Activated naive CD4-positive, alpha-beta T cell treated with anti-CD3 and anti-CD28 coated beads, Interleukin-2, amount 50 U/mL, for 24 hours (primary cell): ENCODE measurements around the gene CBLN3.

ENCODE experiments used
- H3K27ac Mint-ChIP-seq: one replicate; pipeline ENCODE4 v1.8.0; 2021; ENCODE audit warnings: mild to moderate bottlenecking, mixed read lengths
- H3K27me3 Mint-ChIP-seq: one replicate; pipeline ENCODE4 v1.8.0; 2021; ENCODE audit warnings: mixed read lengths
- H3K36me3 Mint-ChIP-seq: one replicate; pipeline ENCODE4 v1.8.0; 2021; ENCODE audit warnings: mixed read lengths
- H3K4me1 Mint-ChIP-seq: one replicate; pipeline ENCODE4 v1.8.0; 2021; ENCODE audit warnings: mixed read lengths
- H3K4me3 Mint-ChIP-seq: one replicate; pipeline ENCODE4 v1.8.0; 2021; ENCODE audit warnings: mild to moderate bottlenecking, mixed read lengths
- H3K9me3 Mint-ChIP-seq: one replicate; pipeline ENCODE4 v1.8.0; 2021; ENCODE audit warnings: mixed read lengths

CBLN3 gene

DNA sequence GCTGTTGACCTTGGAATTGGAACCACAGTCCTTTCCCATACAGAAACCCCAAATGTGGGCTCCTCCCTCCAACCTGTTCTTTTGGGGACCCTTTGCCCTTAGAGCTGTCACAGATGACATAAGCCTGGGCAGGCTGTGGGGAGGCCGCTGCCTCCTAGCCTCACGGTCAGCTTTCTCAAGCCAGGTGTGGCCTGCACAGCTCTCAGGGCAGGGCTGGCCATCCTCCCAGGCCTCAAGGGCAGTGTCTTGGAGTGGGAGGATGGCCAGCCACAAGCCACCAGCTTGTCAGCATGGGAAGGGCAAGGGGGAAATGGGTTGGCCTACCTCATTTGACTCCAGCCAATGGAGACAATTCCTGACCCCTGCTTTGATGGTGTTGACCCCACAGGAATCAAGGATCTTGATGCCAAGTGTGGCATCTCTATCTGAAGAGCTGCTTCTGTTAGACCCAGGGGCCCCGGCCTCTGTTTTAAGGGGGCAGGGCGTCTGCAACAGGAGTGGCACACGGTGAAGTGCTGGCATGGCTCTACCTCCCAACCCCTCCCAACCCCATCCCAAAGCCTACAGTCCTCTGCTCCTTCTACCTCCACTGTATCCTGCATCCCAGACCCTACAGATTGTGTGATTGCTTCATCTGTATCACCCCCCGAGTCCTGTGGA lies 11.5 kb downstream of the CBLN3 start:
- Mint-ChIP-seq H3K4me1 (no peaks in the 10 kb centered on the region), H3K27me3 (peaks cover 4% of the 10 kb centered on the region), H3K27ac (no peak overlapping the region), H3K36me3 (no peaks in the 10 kb centered on the region), H3K9me3 (no peaks in the 10 kb centered on the region), H3K4me3 (no peak overlapping the region)

DNA sequence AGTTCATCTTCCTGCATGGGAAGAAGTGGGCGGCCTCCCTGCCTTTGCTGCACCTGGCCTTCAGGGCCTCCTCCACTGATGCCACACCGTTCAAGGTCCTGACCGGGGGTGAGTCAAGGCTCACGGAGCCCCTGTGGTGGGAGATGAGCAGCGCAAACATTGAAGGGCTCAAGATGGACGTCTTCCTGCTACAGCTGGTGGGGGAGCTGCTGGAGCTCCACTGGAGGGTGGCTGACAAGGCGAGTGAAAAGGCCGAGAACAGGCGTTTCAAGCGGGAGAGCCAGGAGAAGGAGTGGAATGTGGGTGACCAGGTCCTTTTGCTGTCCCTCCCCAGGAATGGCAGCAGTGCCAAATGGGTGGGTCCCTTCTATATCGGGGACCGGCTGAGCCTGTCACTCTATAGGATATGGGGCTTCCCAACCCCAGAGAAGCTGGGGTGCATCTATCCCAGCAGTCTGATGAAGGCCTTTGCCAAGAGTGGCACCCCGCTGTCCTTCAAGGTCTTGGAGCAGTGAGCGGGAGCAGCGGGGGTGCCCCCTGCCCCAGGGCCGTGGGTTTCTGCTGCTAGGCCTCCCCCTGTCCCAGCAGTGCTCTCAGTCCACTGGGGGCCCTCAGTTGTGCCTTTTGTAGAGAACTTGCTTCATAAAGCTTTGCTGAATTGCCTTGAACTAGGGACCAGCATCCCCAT lies 12.4 kb downstream of the CBLN3 start:
- no peaks in the 10 kb centered on the region for H3K9me3 Mint-ChIP-seq
- no peaks in the 10 kb centered on the region for H3K4me1 Mint-ChIP-seq
- no peak overlapping the region for H3K27ac Mint-ChIP-seq
- H3K27me3 Mint-ChIP-seq: peaks cover 4% of the 10 kb centered on the region
- no peaks in the 10 kb centered on the region for H3K36me3 Mint-ChIP-seq
- H3K4me3 Mint-ChIP-seq: no peak overlapping the region

DNA sequence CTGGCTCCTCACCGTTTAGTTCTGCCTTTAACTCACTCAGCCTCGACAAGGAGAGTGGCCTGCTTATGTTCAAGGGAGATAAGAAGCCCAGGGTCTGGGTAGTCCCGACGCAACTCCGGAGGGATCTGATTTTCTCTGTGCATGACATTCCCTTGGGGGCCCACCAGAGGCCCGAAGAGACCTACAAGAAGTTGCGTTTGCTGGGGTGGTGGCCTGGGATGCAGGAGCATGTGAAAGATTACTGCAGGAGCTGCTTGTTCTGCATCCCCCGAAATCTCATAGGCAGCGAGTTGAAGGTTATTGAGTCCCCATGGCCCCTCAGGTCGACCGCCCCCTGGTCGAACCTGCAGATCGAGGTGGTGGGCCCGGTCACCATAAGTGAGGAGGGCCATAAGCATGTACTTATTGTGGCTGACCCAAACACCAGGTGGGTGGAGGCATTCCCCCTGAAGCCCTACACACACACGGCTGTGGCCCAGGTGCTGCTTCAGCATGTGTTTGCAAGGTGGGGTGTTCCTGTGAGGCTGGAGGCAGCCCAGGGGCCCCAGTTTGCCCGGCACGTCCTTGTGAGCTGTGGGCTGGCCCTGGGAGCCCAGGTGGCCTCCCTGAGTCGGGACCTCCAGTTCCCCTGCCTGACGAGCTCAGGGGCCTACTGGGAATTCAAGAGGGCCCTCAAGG lies 13.1 kb downstream of the CBLN3 start:
- H3K4me3 Mint-ChIP-seq: no peak overlapping the region
- H3K27me3 Mint-ChIP-seq: peaks cover 4% of the 10 kb centered on the region
- no peaks in the 10 kb centered on the region for H3K4me1 Mint-ChIP-seq
- H3K9me3 Mint-ChIP-seq: no peaks in the 10 kb centered on the region
- H3K36me3 Mint-ChIP-seq: no peaks in the 10 kb centered on the region
- H3K27ac Mint-ChIP-seq: no peak overlapping the region

DNA sequence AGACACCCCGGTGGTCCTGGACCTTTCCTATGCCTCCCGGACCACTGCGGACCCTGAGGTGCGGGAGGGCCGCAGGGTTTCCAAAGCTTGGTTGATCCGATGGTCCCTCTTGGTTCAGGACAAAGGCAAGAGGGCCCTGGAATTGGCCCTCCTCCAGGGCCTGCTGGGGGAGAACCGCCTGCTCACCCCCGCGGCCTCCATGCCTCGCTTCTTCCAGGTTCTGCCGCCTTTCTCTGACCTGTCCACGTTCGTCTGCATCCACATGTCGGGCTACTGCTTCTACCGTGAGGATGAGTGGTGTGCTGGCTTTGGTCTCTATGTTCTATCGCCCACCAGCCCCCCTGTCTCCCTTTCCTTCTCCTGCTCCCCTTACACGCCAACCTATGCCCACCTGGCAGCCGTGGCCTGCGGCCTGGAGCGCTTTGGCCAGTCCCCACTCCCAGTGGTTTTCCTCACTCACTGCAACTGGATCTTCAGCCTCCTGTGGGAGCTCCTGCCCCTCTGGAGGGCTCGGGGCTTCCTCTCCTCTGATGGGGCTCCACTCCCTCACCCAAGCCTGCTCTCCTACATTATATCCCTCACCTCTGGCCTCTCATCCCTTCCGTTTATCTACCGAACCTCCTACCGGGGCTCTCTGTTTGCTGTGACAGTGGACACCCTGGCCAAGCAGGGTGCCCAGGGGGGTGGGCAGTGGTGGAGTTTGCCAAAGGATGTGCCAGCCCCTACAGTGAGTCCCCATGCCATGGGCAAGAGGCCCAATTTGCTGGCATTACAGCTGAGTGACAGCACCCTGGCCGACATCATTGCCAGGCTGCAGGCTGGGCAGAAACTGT lies 13.8 kb downstream of the CBLN3 start:
- H3K27me3 Mint-ChIP-seq: peaks cover 4% of the 10 kb centered on the region
- H3K4me3 Mint-ChIP-seq: no peak overlapping the region
- H3K4me1 Mint-ChIP-seq: no peaks in the 10 kb centered on the region

DNA sequence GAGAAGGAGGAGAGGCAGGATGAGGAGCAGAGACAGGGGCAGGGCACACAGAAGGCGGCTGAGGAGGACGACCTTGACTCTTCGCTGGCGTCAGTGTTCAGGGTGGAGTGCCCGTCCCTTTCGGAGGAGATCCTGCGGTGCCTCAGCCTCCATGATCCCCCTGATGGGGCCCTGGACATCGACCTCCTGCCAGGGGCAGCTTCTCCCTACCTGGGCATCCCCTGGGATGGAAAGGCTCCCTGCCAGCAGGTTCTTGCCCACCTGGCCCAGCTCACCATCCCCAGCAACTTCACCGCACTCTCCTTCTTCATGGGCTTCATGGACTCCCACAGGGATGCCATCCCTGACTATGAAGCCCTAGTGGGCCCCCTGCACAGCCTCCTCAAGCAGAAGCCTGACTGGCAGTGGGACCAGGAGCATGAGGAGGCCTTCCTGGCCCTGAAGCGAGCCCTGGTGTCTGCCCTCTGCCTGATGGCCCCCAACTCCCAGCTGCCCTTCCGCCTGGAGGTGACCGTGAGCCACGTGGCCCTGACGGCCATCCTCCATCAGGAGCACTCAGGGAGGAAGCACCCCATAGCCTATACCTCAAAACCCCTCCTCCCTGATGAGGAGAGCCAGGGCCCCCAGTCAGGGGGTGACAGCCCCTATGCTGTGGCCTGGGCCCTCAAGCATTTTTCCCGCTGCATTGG lies 14.6 kb downstream of the CBLN3 start:
- no peaks in the 10 kb centered on the region for H3K9me3 Mint-ChIP-seq
- H3K27ac Mint-ChIP-seq: no peak overlapping the region
- H3K4me3 Mint-ChIP-seq: no peak overlapping the region
- no peaks in the 10 kb centered on the region for H3K36me3 Mint-ChIP-seq
- peaks cover 4% of the 10 kb centered on the region for H3K27me3 Mint-ChIP-seq
- H3K4me1 Mint-ChIP-seq: no peaks in the 10 kb centered on the region

More for the DNA sequence above, 13.8 kb downstream of the CBLN3 start:
- H3K36me3 Mint-ChIP-seq: no peaks in the 10 kb centered on the region
- no peaks in the 10 kb centered on the region for H3K9me3 Mint-ChIP-seq
- H3K27ac Mint-ChIP-seq: no peak overlapping the region

DNA sequence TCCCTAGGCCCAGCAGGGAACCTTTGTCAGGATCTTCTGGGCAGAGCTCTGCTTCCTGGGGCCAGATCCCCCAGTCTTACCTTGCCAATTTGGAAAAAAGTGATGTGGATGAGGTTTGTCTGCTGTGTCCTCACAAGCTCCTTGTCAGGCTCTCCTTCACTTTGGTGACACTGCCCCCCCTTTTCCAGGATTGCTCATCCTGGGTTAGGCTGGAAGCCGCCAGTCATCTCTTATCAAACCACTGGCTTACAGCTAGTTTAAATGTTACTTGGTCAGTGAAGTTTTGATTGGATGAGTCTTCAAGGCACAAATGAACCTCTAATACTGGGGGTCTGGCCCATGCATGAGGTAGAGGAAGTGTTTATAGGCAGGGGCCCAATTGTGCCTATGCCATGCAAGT lies 15.4 kb downstream of the CBLN3 start:
- H3K27me3 Mint-ChIP-seq: peaks cover 3% of the 10 kb centered on the region
- H3K9me3 Mint-ChIP-seq: no peaks in the 10 kb centered on the region
- no peak overlapping the region for H3K27ac Mint-ChIP-seq
- H3K36me3 Mint-ChIP-seq: no peaks in the 10 kb centered on the region
- H3K4me1 Mint-ChIP-seq: no peaks in the 10 kb centered on the region
- H3K4me3 Mint-ChIP-seq: no peak overlapping the region

DNA sequence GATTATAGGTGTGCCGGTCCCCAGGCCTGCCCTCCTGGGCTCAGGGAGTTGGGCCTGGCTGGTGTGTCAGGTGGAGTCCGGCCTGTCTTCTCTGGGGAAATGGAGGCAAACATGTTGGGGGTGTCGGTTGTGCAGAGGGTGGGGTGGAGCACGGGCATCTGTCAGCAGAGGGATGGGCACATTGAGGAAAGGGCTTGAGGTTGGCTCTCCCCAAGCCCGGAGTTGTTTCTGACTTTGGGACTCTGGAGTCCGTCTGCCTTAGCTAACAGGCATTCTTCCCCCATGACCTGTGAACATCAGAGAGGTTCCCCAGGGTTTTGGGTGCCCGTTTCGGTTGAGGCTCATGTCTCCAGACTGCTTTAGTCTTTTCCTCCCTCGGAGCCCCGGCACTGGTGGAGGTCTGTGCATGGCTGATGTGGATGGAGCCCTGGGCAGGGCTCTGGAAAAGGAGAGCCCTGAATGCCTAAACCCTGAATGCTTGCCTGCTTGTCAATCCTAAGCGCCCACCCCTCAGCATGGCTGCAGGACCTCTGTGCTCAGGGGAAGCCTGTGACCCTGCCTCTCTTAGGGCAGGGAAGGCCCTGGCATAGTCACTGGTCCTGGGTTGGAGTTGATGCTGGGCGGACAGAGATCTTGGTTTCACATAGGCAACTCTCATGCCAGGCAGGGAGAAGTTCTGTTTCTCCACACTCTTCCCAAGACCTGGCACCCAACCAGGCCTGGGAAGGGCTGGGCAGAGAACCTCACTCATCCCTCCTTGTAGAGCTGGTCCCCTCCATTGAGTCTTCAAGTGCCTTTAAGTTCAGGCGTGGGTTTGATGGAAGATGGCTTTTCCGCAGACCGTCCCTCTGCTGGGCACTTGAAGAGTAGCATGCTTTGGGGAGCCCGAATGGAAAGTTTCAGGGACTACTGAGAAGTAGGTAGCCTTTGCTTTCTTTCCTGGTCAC lies 17.8 kb downstream of the CBLN3 start:
- Mint-ChIP-seq H3K4me3 (no peak overlapping the region), H3K36me3 (no peaks in the 10 kb centered on the region), H3K27me3 (no peaks in the 10 kb centered on the region), H3K9me3 (no peaks in the 10 kb centered on the region), H3K27ac (no peak overlapping the region), H3K4me1 (no peaks in the 10 kb centered on the region)

DNA sequence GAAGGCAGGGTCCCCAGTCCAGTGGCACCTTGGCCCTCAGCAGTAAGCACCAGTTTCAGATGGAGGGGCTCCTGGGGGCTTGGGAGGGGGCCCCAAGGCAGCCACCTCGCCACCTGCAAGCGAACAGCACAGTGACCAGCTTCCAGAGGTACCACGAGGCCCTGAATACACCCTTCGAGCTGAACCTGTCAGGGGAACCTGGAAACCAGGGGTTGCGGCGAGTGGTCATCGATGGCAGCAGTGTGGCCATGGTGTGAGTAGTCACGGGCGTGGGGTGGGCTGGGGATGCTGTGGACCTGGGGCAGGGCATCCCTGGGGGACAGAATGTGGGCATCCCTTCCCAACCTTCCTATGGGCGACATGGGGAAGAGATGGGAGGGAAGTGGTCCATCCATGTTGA lies 19.5 kb downstream of the CBLN3 start:
- no peaks in the 10 kb centered on the region for H3K4me1 Mint-ChIP-seq
- H3K4me3 Mint-ChIP-seq: no peak overlapping the region
- no peaks in the 10 kb centered on the region for H3K9me3 Mint-ChIP-seq
- no peaks in the 10 kb centered on the region for H3K36me3 Mint-ChIP-seq
- H3K27me3 Mint-ChIP-seq: no peaks in the 10 kb centered on the region
- no peak overlapping the region for H3K27ac Mint-ChIP-seq

DNA sequence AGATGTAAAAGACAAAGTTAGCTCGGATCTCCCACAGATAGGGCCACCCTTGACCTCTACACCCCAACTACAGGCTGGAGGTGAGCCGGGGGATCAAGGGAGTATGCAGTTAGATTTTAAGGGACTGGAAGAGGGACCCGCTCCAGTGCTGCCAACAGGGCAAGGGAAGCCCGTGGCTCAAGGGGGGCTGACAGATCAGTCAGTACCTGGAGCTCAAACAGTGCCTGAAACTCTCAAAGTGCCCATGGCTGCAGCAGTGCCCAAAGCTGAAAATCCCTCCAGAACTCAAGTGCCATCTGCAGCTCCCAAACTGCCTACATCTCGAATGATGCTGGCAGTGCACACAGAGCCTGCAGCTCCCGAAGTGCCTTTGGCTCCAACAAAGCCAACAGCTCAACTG lies 20.3 kb downstream of the CBLN3 start:
- Mint-ChIP-seq H3K36me3 (no peaks in the 10 kb centered on the region), H3K4me1 (no peaks in the 10 kb centered on the region), H3K27me3 (no peaks in the 10 kb centered on the region), H3K27ac (no peak overlapping the region), H3K9me3 (no peaks in the 10 kb centered on the region), H3K4me3 (no peak overlapping the region)

DNA sequence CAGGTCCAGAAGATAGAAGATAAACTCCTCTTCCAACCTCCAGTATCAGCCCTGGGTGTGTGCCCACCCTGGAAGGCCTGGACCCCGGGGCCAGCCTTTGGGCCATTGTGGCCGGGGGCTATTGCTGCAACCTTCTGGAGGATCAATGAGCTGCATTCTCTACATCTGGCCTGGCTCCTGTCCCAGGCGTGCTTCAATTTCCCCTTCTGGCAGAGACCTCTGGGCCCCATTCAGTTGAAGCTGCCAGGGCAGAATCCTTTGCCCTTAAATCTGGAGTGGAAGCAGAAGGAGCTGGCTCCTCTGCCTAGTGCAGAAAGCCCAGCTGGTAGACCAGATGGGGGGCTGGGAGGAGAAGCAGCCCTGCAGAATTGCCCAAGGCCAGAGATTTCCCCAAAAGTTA lies 20.7 kb downstream of the CBLN3 start:
- Mint-ChIP-seq H3K36me3 (no peaks in the 10 kb centered on the region), H3K27ac (no peak overlapping the region), H3K27me3 (no peaks in the 10 kb centered on the region), H3K4me1 (no peaks in the 10 kb centered on the region), H3K9me3 (no peaks in the 10 kb centered on the region), H3K4me3 (no peak overlapping the region)

DNA sequence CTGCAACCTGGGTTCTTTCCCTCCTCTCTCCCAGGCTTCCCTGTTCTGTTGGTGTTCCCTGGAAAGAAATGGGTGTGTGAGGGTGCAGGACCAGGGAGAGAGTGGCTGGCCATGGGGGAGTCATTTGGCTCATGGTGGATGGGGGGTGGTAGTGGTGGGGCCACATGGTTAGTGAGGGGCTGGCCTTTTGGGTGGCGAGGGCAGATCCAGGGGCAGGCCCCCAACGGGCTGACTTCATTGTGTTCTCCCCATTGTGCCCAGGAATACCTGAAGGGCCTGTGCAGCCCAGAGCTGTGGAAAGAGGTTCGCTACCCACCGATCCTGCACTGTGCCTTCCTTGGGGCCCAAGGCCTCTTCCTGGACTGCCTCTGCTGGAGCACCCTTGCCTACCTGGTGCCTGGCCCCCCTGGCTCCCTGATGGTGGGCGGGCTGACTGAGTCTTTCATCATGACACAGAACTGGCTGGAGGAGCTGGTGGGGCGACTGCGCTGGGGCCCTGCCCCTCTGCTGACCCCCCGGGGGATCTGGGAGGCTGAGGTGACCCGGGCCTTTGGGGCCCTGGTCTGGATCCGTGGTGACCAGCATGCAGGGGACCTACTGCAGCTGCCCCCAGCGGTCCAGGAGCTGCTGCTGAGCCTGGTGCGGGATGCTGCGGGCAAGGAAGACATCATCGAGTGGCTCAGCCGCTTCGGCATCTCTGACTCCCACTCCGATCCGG lies 21.7 kb downstream of the CBLN3 start:
- no peak overlapping the region for H3K27ac Mint-ChIP-seq
- H3K4me1 Mint-ChIP-seq: no peaks in the 10 kb centered on the region

DNA sequence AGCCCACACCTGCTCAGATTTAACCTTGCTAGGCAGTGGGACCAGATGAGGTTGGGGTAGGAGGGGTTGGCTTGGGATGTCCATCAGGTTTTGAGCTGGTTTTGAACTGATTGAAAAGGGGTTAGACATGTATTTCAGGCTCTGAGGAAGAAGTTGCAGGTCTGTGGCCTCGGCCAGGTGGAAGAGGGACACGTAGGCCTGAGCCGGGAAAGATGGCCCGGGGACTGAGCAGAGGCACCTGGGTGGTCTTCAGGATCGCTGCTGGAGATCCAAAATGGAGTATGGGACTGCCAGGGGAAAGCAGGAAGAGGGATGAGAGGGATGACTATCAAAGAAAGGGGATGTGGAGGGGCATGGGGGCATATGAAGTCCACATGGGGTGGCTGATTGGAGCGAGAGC lies 23.1 kb downstream of the CBLN3 start:
- no peaks in the 10 kb centered on the region for H3K27me3 Mint-ChIP-seq
- no peaks in the 10 kb centered on the region for H3K9me3 Mint-ChIP-seq
- H3K36me3 Mint-ChIP-seq: no peaks in the 10 kb centered on the region
- H3K4me3 Mint-ChIP-seq: no peak overlapping the region
- H3K4me1 Mint-ChIP-seq: no peaks in the 10 kb centered on the region
- H3K27ac Mint-ChIP-seq: no peak overlapping the region

More for the DNA sequence above, 21.7 kb downstream of the CBLN3 start:
- Mint-ChIP-seq H3K27me3 (no peaks in the 10 kb centered on the region), H3K36me3 (no peaks in the 10 kb centered on the region), H3K9me3 (no peaks in the 10 kb centered on the region), H3K4me3 (no peak overlapping the region)

DNA sequence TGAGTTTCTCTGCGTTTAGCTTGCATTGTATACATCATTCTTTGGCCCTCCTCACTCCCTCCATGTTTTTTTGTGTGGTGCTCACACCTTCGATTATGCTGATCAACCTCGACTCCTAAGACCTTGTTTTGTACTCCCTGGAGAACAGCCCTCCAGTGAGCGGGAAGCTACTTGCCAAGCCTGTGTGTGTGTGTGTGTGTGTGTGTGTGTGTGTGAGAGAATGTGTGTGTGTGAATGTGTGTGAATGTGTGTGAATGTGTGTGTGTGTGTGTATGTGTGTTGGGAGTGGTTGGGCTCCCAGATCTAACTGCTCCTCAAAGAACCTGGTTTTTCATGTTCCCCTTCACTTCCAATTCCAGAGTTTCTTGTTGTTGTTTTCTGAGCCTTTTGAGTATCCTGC lies 24.7 kb downstream of the CBLN3 start:
- H3K4me3 Mint-ChIP-seq: no peak overlapping the region
- H3K36me3 Mint-ChIP-seq: no peaks in the 10 kb centered on the region
- no peak overlapping the region for H3K27ac Mint-ChIP-seq
- H3K27me3 Mint-ChIP-seq: no peaks in the 10 kb centered on the region
- peaks cover 4% of the 10 kb centered on the region for H3K4me1 Mint-ChIP-seq
- H3K9me3 Mint-ChIP-seq: no peaks in the 10 kb centered on the region
